HepG2 (cell line): ENCODE results near the gene LOXL3. TPM values are rescaled to one million over a fixed set of nuclear protein-coding genes. Genes with fewer than 3 reads are reported as not detected.
A peak's percentile ranks its signal among the peaks of the same experiment; 100 is the strongest.

ENCODE experiments used
- FOXA1 ChIP-seq, 2 experiments: fragments of 450-650 bp in 1 of 2; sonication (generic) in 1 of 2; formaldehyde crosslinking in 1 of 2; IDR thresholded peaks; 2 replicates each; pipeline versions ENCODE4 v1.4.0 to v1.6.1; 2016 to 2020; ENCODE audit warnings: missing genetic modification reagents in 1 of 2
- GABPB1 ChIP-seq: IDR thresholded peaks from 2 replicates; pipeline ENCODE4 v1.6.1; 2016; ENCODE audit warnings: mild to moderate bottlenecking, missing genetic modification reagents, moderate library complexity, missing compliant biosample characterization
- GATAD2A ChIP-seq: IDR thresholded peaks from 2 replicates; pipeline ENCODE4 v1.6.1; 2016
- KAT2B ChIP-seq: fragments of 150-350 bp; IDR thresholded peaks from 2 replicates; pipeline ENCODE4 v1.6.1; 2014; ENCODE audit warnings: low read depth, low read length, borderline replicate concordance
- KDM2A ChIP-seq: sonication (generic); formaldehyde crosslinking; IDR thresholded peaks from 2 replicates; pipeline ENCODE4 v1.4.0; 2020; ENCODE audit warnings: low read depth, missing genetic modification reagents, borderline replicate concordance
- MTF1 ChIP-seq: sonication (generic); formaldehyde crosslinking; IDR thresholded peaks from 2 replicates; pipeline ENCODE4 v1.5.0; 2020; ENCODE audit warnings: missing genetic modification reagents
- NCOA2 ChIP-seq: sonication (generic); formaldehyde crosslinking; IDR thresholded peaks from 2 replicates; pipeline ENCODE4 v1.8.0; 2022; ENCODE audit warnings: inconsistent platforms
- PHB2 ChIP-seq: fragments of 450-650 bp; IDR thresholded peaks from 2 replicates; pipeline ENCODE4 v1.6.1; 2018; ENCODE audit not compliant: partially characterized antibody
- SMARCE1 ChIP-seq: fragments of 450-650 bp; IDR thresholded peaks from 2 replicates; pipeline ENCODE4 v1.6.1; 2017; ENCODE audit warnings: borderline replicate concordance
- SRF ChIP-seq: IDR thresholded peaks from 2 replicates; pipeline ENCODE4 v1.6.1; 2011; ENCODE audit warnings: mild to moderate bottlenecking, low read depth, low read length, moderate library complexity
- XBP1 ChIP-seq: sonication (generic); formaldehyde crosslinking; IDR thresholded peaks from 2 replicates; pipeline ENCODE4 v1.5.0; 2020; ENCODE audit warnings: missing genetic modification reagents
- YY1 ChIP-seq: IDR thresholded peaks from 2 replicates; pipeline ENCODE4 v1.6.1; 2011; ENCODE audit warnings: low read length, low read depth, moderate library complexity, mild to moderate bottlenecking; ENCODE audit not compliant: insufficient read depth, insufficient replicate concordance
- ZBTB3 ChIP-seq: sonication (generic); formaldehyde crosslinking; IDR thresholded peaks from 2 replicates; pipeline ENCODE4 v1.4.0; 2020; ENCODE audit warnings: low read depth, mild to moderate bottlenecking, moderate library complexity, missing genetic modification reagents, borderline replicate concordance
- ZNF367 ChIP-seq: sonication (generic); formaldehyde crosslinking; IDR thresholded peaks from 2 replicates; pipeline ENCODE4 v1.4.0; 2020; ENCODE audit warnings: missing genetic modification reagents, borderline replicate concordance
- ZNF564 ChIP-seq: sonication (generic); formaldehyde crosslinking; IDR thresholded peaks from 2 replicates; pipeline ENCODE4 v1.8.1; 2023; ENCODE audit warnings: mild to moderate bottlenecking, missing genetic modification reagents
- polyA plus RNA-seq, 8 experiments: library from polyadenylated mRNA; depleted of rRNA in 3 of 8; stranded (reverse) in 7 of 8; unstranded in 1 of 8; fragments of >200 nt; fragmentation: Illumina TruSeq in 4 of 8; extraction: Trizol in 4 of 8; gene quantifications; 2 replicates each; pipeline versions ENCODE4 v1.2.1 to v1.2.3, GENCODE V29; 2011 to 2016; ENCODE audit warnings: low read depth in 4 of 8, missing spikeins in 1 of 8, mixed read lengths in 1 of 8; ENCODE audit not compliant: insufficient read depth in 1 of 8
- total RNA-seq, 5 experiments: library from RNA; depleted of rRNA; stranded (reverse); fragments of >200 nt; fragmentation: Illumina TruSeq; extraction: Trizol; gene quantifications; 2 replicates each; pipeline ENCODE4 v1.2.3, GENCODE V29; 2016; ENCODE audit warnings: low read depth in 1 of 5
- TF ChIP-seq, protein P1 (sequence below): fragments of 450-650 bp; IDR thresholded peaks from 2 replicates; pipeline ENCODE4 v1.6.1; 2017
- TF ChIP-seq, protein P2 (sequence below): sonication (generic); formaldehyde crosslinking; IDR thresholded peaks from 2 replicates; pipeline ENCODE4 v1.5.1; 2020; ENCODE audit warnings: missing genetic modification reagents, mild to moderate bottlenecking, borderline replicate concordance
- TF ChIP-seq, protein P3 (sequence below): sonication (generic); formaldehyde crosslinking; IDR thresholded peaks from 2 replicates; pipeline ENCODE4 v1.5.0; 2020; ENCODE audit warnings: missing genetic modification reagents
- TF ChIP-seq, protein P4 (sequence below): sonication (generic); formaldehyde crosslinking; IDR thresholded peaks from 2 replicates; pipeline ENCODE4 v1.4.0; 2020; ENCODE audit warnings: mild to moderate bottlenecking, missing genetic modification reagents, borderline replicate concordance
- TF ChIP-seq, protein P5 (sequence below): sonication (generic); formaldehyde crosslinking; IDR thresholded peaks from 2 replicates; pipeline ENCODE4 v1.4.0; 2020; ENCODE audit warnings: missing genetic modification reagents, borderline replicate concordance

LOXL3 gene
- total and polyA plus RNA-seq, 2 of the 13 experiments (the other 11 are each of a cell fraction or from before 2014, with no cell fraction given): 0.55 to 6.5 TPM

DNA sequence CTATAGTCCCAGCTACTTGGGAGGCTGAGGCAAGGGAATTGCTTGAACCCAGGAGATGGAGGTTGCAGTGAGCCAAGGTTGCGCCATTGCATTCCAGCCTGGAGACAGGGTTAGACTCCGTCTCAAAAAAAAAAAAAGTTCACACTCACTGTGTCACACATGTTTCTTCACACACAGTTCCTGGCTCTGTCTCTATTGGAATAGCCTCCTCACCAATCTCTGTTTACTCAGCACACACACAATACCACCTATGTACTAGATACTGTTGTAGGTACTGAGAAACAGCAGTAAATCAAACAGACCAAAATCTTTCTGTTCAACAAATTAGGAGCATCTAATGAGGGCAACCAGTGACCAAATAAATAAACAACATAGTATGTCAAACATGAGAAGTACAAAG, 67.6 kb downstream of the LOXL3 start (continued):
- TF ChIP-seq SMARCE1 (no peak), ZBTB3 (CRISPR knock-in tag) (no peak), ZNF564 (no peak), XBP1 (no peak), ZNF367 (CRISPR knock-in tag) (no peak), FOXA1 (IDR thresholded peaks at IDR 0.05) (peak; percentile 52; the same call in 1 of the 2 replicates), FOXA1 (CRISPR knock-in tag; IDR thresholded peaks at IDR 0.05) (peak; percentile 88), YY1 (no peak), MTF1 (CRISPR knock-in tag) (no peak), GATAD2A (peak; percentile 65), GABPB1 (no peak), NCOA2 (CRISPR knock-in tag) (peak; percentile 48; the same call in 1 of the 2 replicates), SRF (no peak), PHB2 (no peak), KAT2B (no peak), KDM2A (CRISPR knock-in tag) (no peak)
- TF ChIP-seq, protein P1, sequence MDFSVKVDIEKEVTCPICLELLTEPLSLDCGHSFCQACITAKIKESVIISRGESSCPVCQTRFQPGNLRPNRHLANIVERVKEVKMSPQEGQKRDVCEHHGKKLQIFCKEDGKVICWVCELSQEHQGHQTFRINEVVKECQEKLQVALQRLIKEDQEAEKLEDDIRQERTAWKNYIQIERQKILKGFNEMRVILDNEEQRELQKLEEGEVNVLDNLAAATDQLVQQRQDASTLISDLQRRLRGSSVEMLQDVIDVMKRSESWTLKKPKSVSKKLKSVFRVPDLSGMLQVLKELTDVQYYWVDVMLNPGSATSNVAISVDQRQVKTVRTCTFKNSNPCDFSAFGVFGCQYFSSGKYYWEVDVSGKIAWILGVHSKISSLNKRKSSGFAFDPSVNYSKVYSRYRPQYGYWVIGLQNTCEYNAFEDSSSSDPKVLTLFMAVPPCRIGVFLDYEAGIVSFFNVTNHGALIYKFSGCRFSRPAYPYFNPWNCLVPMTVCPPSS: no peak
- TF ChIP-seq, protein P2, sequence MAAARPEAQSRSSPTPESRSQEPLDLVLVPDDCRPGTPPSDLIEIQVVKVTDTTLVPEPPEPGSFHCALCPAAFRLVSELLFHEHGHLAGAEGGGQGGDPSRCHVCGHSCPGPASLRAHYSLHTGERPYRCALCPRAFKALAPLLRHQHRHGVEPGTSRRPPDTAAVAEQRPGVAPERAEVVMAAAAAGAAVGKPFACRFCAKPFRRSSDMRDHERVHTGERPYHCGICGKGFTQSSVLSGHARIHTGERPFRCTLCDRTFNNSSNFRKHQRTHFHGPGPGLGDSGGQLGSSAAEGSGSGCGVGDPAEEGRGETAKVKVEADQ: no peak
- TF ChIP-seq, protein P3, sequence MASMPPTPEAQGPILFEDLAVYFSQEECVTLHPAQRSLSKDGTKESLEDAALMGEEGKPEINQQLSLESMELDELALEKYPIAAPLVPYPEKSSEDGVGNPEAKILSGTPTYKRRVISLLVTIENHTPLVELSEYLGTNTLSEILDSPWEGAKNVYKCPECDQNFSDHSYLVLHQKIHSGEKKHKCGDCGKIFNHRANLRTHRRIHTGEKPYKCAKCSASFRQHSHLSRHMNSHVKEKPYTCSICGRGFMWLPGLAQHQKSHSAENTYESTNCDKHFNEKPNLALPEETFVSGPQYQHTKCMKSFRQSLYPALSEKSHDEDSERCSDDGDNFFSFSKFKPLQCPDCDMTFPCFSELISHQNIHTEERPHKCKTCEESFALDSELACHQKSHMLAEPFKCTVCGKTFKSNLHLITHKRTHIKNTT (CRISPR knock-in tag): no peak
- TF ChIP-seq, protein P4, sequence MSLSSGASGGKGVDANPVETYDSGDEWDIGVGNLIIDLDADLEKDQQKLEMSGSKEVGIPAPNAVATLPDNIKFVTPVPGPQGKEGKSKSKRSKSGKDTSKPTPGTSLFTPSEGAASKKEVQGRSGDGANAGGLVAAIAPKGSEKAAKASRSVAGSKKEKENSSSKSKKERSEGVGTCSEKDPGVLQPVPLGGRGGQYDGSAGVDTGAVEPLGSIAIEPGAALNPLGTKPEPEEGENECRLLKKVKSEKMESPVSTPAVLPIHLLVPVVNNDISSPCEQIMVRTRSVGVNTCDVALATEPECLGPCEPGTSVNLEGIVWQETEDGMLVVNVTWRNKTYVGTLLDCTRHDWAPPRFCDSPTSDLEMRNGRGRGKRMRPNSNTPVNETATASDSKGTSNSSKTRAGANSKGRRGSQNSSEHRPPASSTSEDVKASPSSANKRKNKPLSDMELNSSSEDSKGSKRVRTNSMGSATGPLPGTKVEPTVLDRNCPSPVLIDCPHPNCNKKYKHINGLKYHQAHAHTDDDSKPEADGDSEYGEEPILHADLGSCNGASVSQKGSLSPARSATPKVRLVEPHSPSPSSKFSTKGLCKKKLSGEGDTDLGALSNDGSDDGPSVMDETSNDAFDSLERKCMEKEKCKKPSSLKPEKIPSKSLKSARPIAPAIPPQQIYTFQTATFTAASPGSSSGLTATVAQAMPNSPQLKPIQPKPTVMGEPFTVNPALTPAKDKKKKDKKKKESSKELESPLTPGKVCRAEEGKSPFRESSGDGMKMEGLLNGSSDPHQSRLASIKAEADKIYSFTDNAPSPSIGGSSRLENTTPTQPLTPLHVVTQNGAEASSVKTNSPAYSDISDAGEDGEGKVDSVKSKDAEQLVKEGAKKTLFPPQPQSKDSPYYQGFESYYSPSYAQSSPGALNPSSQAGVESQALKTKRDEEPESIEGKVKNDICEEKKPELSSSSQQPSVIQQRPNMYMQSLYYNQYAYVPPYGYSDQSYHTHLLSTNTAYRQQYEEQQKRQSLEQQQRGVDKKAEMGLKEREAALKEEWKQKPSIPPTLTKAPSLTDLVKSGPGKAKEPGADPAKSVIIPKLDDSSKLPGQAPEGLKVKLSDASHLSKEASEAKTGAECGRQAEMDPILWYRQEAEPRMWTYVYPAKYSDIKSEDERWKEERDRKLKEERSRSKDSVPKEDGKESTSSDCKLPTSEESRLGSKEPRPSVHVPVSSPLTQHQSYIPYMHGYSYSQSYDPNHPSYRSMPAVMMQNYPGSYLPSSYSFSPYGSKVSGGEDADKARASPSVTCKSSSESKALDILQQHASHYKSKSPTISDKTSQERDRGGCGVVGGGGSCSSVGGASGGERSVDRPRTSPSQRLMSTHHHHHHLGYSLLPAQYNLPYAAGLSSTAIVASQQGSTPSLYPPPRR: no peak
- TF ChIP-seq, protein P5, sequence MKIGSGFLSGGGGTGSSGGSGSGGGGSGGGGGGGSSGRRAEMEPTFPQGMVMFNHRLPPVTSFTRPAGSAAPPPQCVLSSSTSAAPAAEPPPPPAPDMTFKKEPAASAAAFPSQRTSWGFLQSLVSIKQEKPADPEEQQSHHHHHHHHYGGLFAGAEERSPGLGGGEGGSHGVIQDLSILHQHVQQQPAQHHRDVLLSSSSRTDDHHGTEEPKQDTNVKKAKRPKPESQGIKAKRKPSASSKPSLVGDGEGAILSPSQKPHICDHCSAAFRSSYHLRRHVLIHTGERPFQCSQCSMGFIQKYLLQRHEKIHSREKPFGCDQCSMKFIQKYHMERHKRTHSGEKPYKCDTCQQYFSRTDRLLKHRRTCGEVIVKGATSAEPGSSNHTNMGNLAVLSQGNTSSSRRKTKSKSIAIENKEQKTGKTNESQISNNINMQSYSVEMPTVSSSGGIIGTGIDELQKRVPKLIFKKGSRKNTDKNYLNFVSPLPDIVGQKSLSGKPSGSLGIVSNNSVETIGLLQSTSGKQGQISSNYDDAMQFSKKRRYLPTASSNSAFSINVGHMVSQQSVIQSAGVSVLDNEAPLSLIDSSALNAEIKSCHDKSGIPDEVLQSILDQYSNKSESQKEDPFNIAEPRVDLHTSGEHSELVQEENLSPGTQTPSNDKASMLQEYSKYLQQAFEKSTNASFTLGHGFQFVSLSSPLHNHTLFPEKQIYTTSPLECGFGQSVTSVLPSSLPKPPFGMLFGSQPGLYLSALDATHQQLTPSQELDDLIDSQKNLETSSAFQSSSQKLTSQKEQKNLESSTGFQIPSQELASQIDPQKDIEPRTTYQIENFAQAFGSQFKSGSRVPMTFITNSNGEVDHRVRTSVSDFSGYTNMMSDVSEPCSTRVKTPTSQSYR (CRISPR knock-in tag): no peak
